Loucy (cell line): Measurements from ENCODE around the gene TANGO6.

Experiments
- H2AFZ ChIP-seq: fragments of 200-600 bp; sonication (generic); 2 replicates; pipeline ENCODE4 v1.6.0; 2016; ENCODE audit warnings: antibody characterized with exemption, mild to moderate bottlenecking, low read length, moderate library complexity
- H3F3A ChIP-seq: fragments of 200-600 bp; 2 replicates; pipeline ENCODE4 v1.6.0; 2016; ENCODE audit warnings: antibody characterized with exemption, low read depth, mild to moderate bottlenecking
- H3K27me3 ChIP-seq: fragments of 200-600 bp; sonication (generic); 2 replicates; pipeline ENCODE4 v1.6.1; 2014; ENCODE audit warnings: low read length, mild to moderate bottlenecking; ENCODE audit not compliant: insufficient read depth, poor library complexity, severe bottlenecking
- H3K36me3 ChIP-seq: fragments of 200-600 bp; sonication (generic); 2 replicates; pipeline ENCODE4 v1.6.1; 2016; ENCODE audit warnings: low read length; ENCODE audit not compliant: insufficient read depth
- H3K4me1 ChIP-seq: fragments of 200-600 bp; sonication (generic); 2 replicates; pipeline ENCODE4 v1.5.1; 2014; ENCODE audit warnings: low read length, mild to moderate bottlenecking; ENCODE audit not compliant: insufficient read depth, poor library complexity, severe bottlenecking
- H3K4me2 ChIP-seq: fragments of 200-600 bp; sonication (generic); 2 replicates; pipeline ENCODE4 v1.6.0; 2014; ENCODE audit warnings: antibody characterized with exemption, low read length, low read depth, mild to moderate bottlenecking; ENCODE audit not compliant: poor library complexity, severe bottlenecking
- H3K4me3 ChIP-seq: fragments of 200-600 bp; sonication (generic); 2 replicates; pipeline ENCODE4 v1.5.1; 2014; ENCODE audit warnings: low read length, mild to moderate bottlenecking, mixed read lengths; ENCODE audit not compliant: poor library complexity, severe bottlenecking
- H3K79me2 ChIP-seq: fragments of 200-600 bp; sonication (generic); 2 replicates; pipeline ENCODE4 v1.6.1; 2014; ENCODE audit warnings: low read length; ENCODE audit not compliant: insufficient read depth
- H3K9ac ChIP-seq: fragments of 200-600 bp; sonication (generic); 2 replicates; pipeline ENCODE4 v1.6.0; 2014; ENCODE audit warnings: mild to moderate bottlenecking, low read depth, low read length, moderate library complexity; ENCODE audit not compliant: poor library complexity, severe bottlenecking
- H3K9me2 ChIP-seq: fragments of 200-600 bp; sonication (generic); replicated peaks from 2 replicates; pipeline ENCODE4 v1.6.1; 2016; ENCODE audit warnings: low read depth, low read length, mixed read lengths
- H3K9me3 ChIP-seq: fragments of 200-600 bp; sonication (generic); 2 replicates; pipeline ENCODE4 v1.6.1; 2014; ENCODE audit warnings: mild to moderate bottlenecking, antibody characterized with exemption, low read length, low read depth; ENCODE audit not compliant: insufficient read depth
- H4K20me1 ChIP-seq: fragments of 200-600 bp; sonication (generic); 2 replicates; pipeline ENCODE4 v1.6.0; 2014; ENCODE audit warnings: antibody characterized with exemption, low read length, mild to moderate bottlenecking; ENCODE audit not compliant: insufficient read depth, poor library complexity, severe bottlenecking
- EZH2phosphoT487 ChIP-seq: fragments of 200-600 bp; IDR thresholded peaks from 2 replicates; pipeline ENCODE4 v1.6.1; 2018; ENCODE audit warnings: antibody characterized with exemption, mild to moderate bottlenecking, moderate library complexity, borderline replicate concordance
- TF ChIP-seq, protein P1 (sequence below): fragments of 200-600 bp; sonication (generic); conservative IDR thresholded peaks from 2 replicates; pipeline ENCODE4 v1.5.1; 2014; ENCODE audit warnings: mild to moderate bottlenecking, antibody characterized with exemption, low read length

The TANGO6 gene

DNA sequence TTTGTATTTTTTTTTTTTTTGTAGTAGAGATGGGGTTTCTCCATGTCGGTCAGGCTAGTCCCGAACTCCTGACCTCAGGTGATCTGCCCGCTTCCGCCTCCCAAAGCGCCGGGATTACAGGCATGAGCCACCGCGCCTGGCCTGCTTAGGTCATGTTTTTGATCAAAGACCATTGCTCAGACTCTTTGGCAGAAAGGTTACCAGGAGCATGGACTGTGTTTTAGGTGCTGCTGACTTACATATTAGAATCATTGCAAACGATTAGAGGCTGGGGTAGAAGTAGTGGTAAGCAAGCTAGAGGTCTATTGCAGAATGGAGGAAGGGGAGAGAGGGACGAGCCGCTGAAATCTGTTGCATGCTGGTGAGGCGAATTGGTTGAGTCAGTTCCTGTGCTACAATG, 79.8 kb downstream of the TANGO6 start:
- no peak for TF ChIP-seq EZH2phosphoT487
- TF ChIP-seq, protein P1, sequence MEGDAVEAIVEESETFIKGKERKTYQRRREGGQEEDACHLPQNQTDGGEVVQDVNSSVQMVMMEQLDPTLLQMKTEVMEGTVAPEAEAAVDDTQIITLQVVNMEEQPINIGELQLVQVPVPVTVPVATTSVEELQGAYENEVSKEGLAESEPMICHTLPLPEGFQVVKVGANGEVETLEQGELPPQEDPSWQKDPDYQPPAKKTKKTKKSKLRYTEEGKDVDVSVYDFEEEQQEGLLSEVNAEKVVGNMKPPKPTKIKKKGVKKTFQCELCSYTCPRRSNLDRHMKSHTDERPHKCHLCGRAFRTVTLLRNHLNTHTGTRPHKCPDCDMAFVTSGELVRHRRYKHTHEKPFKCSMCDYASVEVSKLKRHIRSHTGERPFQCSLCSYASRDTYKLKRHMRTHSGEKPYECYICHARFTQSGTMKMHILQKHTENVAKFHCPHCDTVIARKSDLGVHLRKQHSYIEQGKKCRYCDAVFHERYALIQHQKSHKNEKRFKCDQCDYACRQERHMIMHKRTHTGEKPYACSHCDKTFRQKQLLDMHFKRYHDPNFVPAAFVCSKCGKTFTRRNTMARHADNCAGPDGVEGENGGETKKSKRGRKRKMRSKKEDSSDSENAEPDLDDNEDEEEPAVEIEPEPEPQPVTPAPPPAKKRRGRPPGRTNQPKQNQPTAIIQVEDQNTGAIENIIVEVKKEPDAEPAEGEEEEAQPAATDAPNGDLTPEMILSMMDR = no peak
- Histone ChIP-seq H3K79me2 (no peaks in the 10 kb centered on the region), H4K20me1 (no peaks in the 10 kb centered on the region), H3K9ac (no peak overlapping the region), H3F3A (no peaks in the 10 kb centered on the region), H3K27me3 (no peaks in the 10 kb centered on the region), H3K36me3 (no peaks in the 10 kb centered on the region), H3K4me3 (no peak overlapping the region), H3K4me1 (no peaks in the 10 kb centered on the region), H3K9me3 (no peaks in the 10 kb centered on the region), H3K4me2 (no peak overlapping the region), H2AFZ (no peak overlapping the region), H3K9me2 (no peaks in the 10 kb centered on the region)

DNA sequence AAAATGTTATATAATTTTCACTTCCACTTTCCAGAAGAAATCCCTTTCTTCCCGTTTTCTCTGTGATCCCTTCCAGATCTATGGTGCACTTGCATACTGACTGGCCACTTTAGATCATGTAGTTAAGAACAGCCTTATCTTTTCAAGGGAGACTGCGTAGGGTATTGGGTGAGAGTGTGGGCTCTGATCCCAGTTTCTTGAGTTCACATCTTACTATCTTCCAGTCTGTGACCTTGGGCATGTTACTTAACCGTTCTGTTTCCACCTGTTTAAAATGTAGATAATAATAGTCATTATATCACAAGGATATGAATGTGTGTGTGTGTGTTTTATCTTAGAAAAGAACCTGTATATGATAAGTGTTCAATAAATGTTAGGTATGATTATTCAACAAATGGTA, 83.7 kb downstream of the TANGO6 start:
- H3K27me3 ChIP-seq = no peaks in the 10 kb centered on the region
- H3K9me3 ChIP-seq = no peaks in the 10 kb centered on the region
- H3K4me1 ChIP-seq = no peaks in the 10 kb centered on the region
- no peak for TF ChIP-seq EZH2phosphoT487
- TF ChIP-seq, protein P1 = no peak
- H3K4me3 ChIP-seq = no peak overlapping the region
- H3K4me2 ChIP-seq = no peak overlapping the region
- no peaks in the 10 kb centered on the region for H3K79me2 ChIP-seq
- H3K36me3 ChIP-seq = no peaks in the 10 kb centered on the region
- H2AFZ ChIP-seq = no peak overlapping the region
- H4K20me1 ChIP-seq = no peaks in the 10 kb centered on the region
- H3K9me2 ChIP-seq = no peaks in the 10 kb centered on the region
- no peak overlapping the region for H3K9ac ChIP-seq
- no peaks in the 10 kb centered on the region for H3F3A ChIP-seq

DNA sequence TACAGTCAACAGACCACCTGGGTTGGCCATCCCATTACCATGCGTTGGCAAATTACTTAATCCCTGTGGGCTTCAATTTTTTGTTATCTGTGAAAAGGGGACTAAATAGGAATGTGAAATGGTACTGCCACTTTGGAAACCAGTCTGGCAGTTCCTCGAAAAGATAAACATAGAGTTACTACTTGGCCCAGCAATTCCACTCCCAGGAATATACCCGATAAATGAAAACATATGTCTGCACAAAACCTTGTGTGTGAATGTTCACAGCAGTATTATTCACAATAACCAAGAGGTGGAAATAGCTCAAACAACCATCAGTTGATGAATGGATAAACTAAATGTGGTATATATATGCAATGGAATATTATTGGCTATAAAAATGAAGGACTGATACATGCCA, 87.9 kb downstream of the TANGO6 start:
- TF ChIP-seq, protein P1 = no peak
- TF ChIP-seq EZH2phosphoT487 = no peak
- Histone ChIP-seq H3K79me2 (no peaks in the 10 kb centered on the region), H3K9ac (no peak overlapping the region), H2AFZ (no peak overlapping the region), H3K4me1 (no peaks in the 10 kb centered on the region), H3K36me3 (no peaks in the 10 kb centered on the region), H4K20me1 (no peaks in the 10 kb centered on the region), H3K9me2 (no peaks in the 10 kb centered on the region), H3F3A (no peaks in the 10 kb centered on the region), H3K4me2 (no peak overlapping the region), H3K9me3 (no peaks in the 10 kb centered on the region), H3K27me3 (no peaks in the 10 kb centered on the region), H3K4me3 (no peak overlapping the region)
